Mammary epithelial cell (primary cell): Measurements from ENCODE around the gene LPAR6.

Source experiments
- CTCF ChIP-seq, 2 donors: IDR thresholded peaks in 1 of 2; conservative IDR thresholded peaks in 1 of 2; 2 replicates each; pipeline ENCODE4 v1.5.1; 2011 to 2012; ENCODE audit warnings: inconsistent platforms in 2 of 2, low read length in 2 of 2, mild to moderate bottlenecking in 2 of 2, control low read depth in 1 of 2, low read depth in 1 of 2; ENCODE audit not compliant: insufficient read depth in 1 of 2; ENCODE audit errors: extremely low read depth in 1 of 2
- EZH2 ChIP-seq: IDR thresholded peaks from 2 replicates; pipeline ENCODE4 v1.6.1; 2012; ENCODE audit warnings: low read length, inconsistent platforms, borderline replicate concordance

GRCh38 chr13:48437371-48437770 lies 24.5 kb upstream of the LPAR6 start:
- TF ChIP-seq CTCF (conservative IDR thresholded peaks at IDR 0.05 in 1 of 2, IDR thresholded peaks at IDR 0.05 in 1 of 2; ENCODE audit: extremely low read depth in 1 of 2, insufficient read depth in 1 of 2, low read depth in 1 of 2, low read length in 2 of 2), result no peak
- TF ChIP-seq EZH2, result no peak
